DND-41 (cell line): Measurements from ENCODE around the gene TMEM184A.

Experiments
- EZH2 ChIP-seq: IDR thresholded peaks from 3 replicates; pipeline ENCODE4 v1.6.1; 2012; ENCODE audit warnings: borderline replicate concordance, low read depth, mild to moderate bottlenecking, moderate library complexity, low read length, inconsistent platforms; ENCODE audit not compliant: severe bottlenecking
- TF ChIP-seq, protein P1 (sequence below): IDR thresholded peaks from 2 replicates; pipeline ENCODE4 v1.5.1; 2012; ENCODE audit warnings: borderline replicate concordance, low read length, moderate library complexity, mild to moderate bottlenecking; ENCODE audit not compliant: poor library complexity, severe bottlenecking; ENCODE audit errors: extremely low read depth

DNA sequence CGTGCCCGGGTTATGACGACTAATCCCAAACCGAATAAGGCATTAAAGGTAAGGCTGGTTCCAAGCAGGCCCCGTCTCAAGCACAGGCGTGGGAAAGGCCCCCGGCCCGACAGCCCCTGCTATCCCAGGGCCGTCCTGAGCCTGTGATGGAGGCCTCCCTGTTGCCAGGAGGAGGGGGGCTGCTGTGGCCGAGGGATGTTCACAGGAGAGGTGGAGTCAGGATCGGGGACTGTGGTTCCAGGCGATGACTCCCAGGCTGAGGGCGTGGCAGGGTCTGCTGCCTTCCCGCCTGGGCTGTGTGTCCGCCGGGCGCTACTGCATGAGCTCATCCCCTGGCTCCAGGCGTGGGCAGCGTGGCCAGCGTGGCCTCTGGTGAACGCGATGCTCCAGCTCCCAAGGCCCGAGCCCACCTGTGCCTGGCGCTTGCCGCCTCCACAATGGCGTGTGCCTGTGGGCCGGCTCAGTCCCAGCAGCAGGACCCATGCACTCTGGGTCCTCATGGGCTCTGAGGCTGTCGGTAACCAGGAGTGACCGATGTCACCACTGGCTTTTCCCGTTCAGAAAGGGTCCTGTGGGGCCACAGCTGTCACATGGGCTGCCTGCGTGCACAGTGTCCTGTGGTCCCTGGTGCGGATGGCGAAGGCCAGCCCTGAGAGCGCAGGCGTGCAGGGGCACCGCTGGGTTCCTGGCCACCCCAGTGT is 16.7 kb downstream of the TMEM184A start:
- no peak for TF ChIP-seq EZH2
- TF ChIP-seq, protein P1, sequence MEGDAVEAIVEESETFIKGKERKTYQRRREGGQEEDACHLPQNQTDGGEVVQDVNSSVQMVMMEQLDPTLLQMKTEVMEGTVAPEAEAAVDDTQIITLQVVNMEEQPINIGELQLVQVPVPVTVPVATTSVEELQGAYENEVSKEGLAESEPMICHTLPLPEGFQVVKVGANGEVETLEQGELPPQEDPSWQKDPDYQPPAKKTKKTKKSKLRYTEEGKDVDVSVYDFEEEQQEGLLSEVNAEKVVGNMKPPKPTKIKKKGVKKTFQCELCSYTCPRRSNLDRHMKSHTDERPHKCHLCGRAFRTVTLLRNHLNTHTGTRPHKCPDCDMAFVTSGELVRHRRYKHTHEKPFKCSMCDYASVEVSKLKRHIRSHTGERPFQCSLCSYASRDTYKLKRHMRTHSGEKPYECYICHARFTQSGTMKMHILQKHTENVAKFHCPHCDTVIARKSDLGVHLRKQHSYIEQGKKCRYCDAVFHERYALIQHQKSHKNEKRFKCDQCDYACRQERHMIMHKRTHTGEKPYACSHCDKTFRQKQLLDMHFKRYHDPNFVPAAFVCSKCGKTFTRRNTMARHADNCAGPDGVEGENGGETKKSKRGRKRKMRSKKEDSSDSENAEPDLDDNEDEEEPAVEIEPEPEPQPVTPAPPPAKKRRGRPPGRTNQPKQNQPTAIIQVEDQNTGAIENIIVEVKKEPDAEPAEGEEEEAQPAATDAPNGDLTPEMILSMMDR: no peak
